Duodenal mucosa (tissue), 2 donors: ENCODE data around the gene C3orf20.
"Not testable (repeated sequence)": the region's sequence is repeated elsewhere in the genome, so short reads cannot be mapped to it uniquely, and the experiment has no call there.

Experiments used
- H3K27ac ChIP-seq: one replicate; pipeline ENCODE4 v1.7.0; 2013; ENCODE audit warnings: low read depth, low read length
- H3K27me3 ChIP-seq, 2 donors: one replicate each; pipeline ENCODE4 v1.7.0; 2013; ENCODE audit warnings: low read length in 2 of 2, control low read depth in 1 of 2; ENCODE audit not compliant: insufficient read depth in 2 of 2, control insufficient read depth in 1 of 2
- H3K36me3 ChIP-seq, 2 donors: one replicate each; pipeline ENCODE4 v1.7.0; 2013; ENCODE audit warnings: low read length in 2 of 2, control low read depth in 1 of 2; ENCODE audit not compliant: insufficient read depth in 2 of 2, control insufficient read depth in 1 of 2
- H3K4me1 ChIP-seq, 2 donors: one replicate each; pipeline ENCODE4 v1.7.0; 2013; ENCODE audit warnings: low read length in 2 of 2, control low read depth in 1 of 2; ENCODE audit not compliant: insufficient read depth in 2 of 2, control insufficient read depth in 1 of 2
- H3K4me3 ChIP-seq, 2 donors: one replicate each; pipeline ENCODE4 v1.7.0; 2013; ENCODE audit warnings: low read length in 2 of 2, low read depth in 1 of 2
- H3K9ac ChIP-seq, 2 donors: one replicate each; pipeline ENCODE4 v1.7.0; 2013; ENCODE audit warnings: low read length in 2 of 2, low read depth in 1 of 2
- H3K9me3 ChIP-seq, 2 donors: one replicate each; pipeline ENCODE4 v1.7.0; 2013; ENCODE audit warnings: low read length in 2 of 2, control low read depth in 1 of 2; ENCODE audit not compliant: control insufficient read depth in 1 of 2

Gene C3orf20

DNA sequence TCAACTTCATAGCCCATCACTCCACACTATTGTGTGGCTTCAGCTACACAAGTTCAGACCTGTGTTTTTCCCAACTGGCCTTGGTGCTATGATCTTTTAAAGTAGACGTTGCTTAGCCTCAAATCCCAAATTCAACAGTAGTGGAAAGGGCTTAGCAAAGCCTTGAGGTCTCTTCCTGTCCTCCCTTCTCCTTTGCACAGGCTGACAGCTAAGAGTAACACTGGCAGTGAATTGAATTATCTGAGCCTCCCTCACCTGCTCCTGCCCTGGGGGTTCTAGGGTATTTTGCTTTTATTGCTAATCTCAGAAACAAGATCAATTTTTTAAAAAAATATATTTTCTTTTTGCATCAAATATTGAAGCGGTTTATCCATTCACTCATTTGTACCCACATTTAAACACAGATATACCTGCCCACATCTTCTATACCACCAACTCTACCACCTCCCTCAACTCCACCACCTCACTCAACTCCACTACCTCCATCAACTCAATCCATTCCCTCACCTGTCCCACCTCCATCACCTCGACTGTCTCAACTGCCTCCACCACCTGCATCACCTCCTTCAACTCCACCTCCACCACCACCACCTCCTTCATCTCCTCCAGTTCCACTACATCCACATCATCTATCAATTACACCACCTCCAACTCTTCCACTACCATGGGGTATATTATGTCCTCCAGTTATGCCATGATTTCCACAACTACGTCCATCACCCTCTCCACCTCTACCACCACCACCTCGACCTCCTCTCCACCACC, 133.7 kb downstream of the C3orf20 start:
- no peak overlapping the region for H3K4me3 ChIP-seq
- H3K9ac ChIP-seq = no peak overlapping the region
- peaks cover 31 to 37% of the 10 kb centered on the region in 2 donors for H3K4me1 ChIP-seq
- H3K27me3 ChIP-seq = no peaks in the 10 kb centered on the region
- H3K36me3 ChIP-seq = no peaks in the 10 kb centered on the region
- H3K27ac ChIP-seq = no peak overlapping the region
- H3K9me3 ChIP-seq = no peaks in the 10 kb centered on the region

DNA sequence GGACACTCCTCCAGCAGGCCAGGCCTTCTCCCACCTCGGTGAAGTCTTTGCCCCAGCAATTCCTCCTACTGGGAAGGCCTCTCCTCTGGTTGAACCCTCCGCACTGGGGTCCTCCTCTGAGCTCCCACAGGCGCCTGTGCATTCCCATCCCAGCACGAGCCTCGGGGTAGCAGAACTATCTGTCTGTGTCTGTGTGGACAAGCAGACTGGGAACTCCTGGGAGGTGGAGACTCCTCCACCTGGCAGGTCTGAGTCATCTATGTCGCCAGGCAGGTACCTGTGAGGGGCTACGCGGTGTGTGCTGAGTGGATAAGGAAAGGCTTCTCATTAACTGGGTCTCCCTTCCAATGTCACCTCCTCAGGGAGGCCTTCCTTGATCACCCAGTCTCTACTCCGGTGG, 134.7 kb downstream of the C3orf20 start:
- Histone ChIP-seq H3K9ac (peak overlapping the region; percentile 12 to 76), H3K4me1 (peaks cover 28 to 38% of the 10 kb centered on the region in 2 donors), H3K4me3 (peak overlapping the region; percentile 50 to 57)
- H3K36me3 ChIP-seq, H3K9me3 ChIP-seq, H3K27ac ChIP-seq, H3K27me3 ChIP-seq: not testable (repeated sequence)

DNA sequence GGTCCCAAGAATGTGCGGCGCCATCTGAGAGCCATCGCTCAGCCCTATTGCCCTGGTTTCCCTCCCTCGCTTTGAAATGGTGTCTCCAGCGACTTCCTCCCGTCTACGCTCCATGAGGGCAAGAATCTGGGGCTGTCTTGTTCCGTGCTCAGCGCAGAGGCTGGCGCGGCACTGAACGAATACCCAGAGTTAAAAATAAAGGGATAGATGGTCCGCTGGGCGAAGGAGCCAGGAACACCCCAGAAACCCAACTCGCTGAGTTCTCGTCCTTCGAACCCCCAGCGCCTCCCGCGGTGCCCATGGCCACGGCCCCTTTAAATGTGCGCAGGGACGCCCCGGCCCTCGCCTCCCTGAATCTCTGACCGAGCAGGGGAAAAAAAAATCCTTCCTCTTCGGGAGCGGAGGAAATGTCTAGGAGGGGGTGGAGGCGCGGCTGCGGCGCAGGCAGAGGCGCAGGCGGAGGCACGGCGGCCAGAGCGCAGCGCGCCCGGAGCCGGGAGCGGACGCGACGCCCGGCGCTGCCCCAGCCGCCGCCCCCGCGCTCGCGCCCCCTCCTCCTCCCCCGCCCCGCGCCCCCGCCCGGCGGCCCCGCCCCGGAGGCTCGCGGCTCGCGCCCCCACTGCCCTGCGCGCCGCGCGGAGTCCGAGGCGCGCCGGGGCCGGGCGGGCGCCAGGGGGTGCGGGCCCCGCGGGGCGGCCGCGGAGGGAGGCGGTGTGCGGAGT, 135.3 kb downstream of the C3orf20 start:
- Histone ChIP-seq H3K9me3 (no peaks in the 10 kb centered on the region), H3K27me3 (no peaks in the 10 kb centered on the region), H3K27ac (peak overlapping the region; percentile 72), H3K4me1 (peaks cover 26 to 35% of the 10 kb centered on the region in 2 donors), H3K36me3 (no peaks in the 10 kb centered on the region), H3K4me3 (peak overlapping the region; percentile 57 to 75), H3K9ac (peak overlapping the region; percentile 58 to 76)

DNA sequence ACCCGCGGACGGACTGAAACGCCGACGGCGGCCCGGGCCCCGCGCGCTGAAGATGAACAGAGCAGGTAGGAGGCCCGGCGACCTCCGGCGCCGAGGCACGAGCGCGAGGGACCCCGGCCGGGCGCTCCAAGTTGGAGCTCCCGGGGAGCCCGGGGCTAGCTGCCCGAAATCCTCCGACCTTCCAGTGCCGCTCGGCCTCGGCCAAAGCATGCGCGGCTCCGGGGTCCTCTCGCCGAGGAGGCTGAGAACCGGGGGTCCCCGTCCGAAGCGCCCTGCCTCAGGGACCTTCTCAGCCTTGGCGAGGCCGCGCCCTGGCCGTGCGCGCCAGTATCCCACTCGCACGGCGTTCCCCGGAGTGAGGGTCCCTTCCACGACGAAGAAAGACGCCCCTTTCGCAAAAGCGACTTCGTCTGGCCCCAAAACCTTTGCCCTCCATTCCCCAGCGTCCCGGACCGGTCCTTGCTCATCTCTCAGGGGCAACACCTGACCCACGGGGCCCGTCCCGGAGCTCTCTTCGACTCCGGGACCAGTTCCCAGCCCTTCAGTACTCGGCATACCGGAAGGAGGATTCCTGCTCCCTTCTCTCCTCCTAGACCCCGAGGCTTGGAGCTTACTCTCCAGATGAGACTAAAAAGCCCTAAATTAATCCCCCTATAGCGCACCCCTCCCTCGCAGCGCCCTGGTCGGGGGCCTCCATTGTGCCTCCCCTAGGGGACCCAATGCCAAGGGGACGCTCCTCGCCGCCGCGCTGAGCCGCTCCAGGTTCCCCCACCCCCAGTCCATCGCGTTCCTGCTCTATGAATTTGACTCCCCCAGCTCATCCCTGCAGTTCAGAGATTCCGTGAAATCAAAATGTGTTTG, 136.1 kb downstream of the C3orf20 start:
- no peaks in the 10 kb centered on the region for H3K9me3 ChIP-seq
- no peaks in the 10 kb centered on the region for H3K36me3 ChIP-seq
- H3K4me1 ChIP-seq = peaks cover 18 to 31% of the 10 kb centered on the region in 2 donors
- peak overlapping the region; percentile 58 to 63 for H3K9ac ChIP-seq
- no peaks in the 10 kb centered on the region for H3K27me3 ChIP-seq
- H3K27ac ChIP-seq = peak overlapping the region; percentile 45
- peak overlapping the region; percentile 73 to 75 for H3K4me3 ChIP-seq

DNA sequence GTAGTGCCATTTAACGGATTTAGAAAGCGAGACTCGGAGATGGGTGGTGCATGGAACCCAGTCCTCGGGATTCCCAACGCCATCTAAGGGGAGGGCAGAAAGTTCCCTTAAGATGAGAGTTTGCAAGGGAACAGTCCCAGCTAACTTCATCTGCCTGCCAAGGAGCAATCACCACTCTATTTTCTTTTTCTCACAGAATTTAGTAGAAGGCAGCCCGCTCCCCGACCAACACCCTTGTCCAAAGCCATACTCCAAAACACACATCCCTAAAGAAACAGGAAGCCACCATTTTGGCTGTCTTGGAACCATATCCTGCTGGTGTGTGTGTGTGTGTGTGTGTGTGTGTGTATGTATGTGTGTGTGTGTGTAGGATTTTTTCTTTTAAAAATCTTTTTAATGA, 136.7 kb downstream of the C3orf20 start:
- Histone ChIP-seq H3K27me3 (no peaks in the 10 kb centered on the region), H3K9me3 (no peaks in the 10 kb centered on the region), H3K9ac (peak overlapping the region in 1 of 2 donors; percentile 63), H3K27ac (peak overlapping the region; percentile 45), H3K36me3 (no peaks in the 10 kb centered on the region), H3K4me1 (peaks cover 12 to 24% of the 10 kb centered on the region in 2 donors), H3K4me3 (peak overlapping the region; percentile 73 to 75)

DNA sequence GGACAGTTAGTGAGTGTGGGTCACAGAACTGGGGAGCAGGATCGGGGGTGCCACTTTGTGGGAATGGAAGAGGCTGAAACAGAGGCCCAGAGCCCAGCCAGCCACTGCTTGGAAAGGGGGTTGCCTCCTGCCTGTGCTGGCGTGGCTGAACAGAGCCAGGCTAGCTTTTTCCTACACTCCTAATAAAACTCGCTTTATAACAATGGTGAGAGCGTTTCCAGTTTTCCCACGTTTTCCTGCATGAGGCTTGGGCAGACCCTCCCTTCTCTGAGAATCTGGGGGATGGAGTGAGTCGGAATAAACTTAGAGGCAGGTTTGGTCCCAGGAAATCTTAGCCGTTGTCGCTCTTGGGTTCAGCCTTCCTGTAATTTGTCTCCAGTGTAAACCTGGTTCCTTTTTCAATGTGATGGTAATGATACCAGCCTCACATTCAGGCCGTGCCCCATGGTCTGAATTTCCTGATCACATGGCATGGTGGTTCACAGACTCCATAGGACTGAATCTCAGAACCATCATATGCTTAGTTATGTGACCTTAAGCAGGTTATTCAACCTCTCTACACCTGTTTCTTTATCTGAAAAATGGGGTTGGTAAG, 137.4 kb downstream of the C3orf20 start:
- Histone ChIP-seq H3K27ac (no peak overlapping the region), H3K27me3 (no peaks in the 10 kb centered on the region), H3K9me3 (no peaks in the 10 kb centered on the region), H3K4me1 (peaks cover 10 to 24% of the 10 kb centered on the region in 2 donors), H3K4me3 (peak overlapping the region; percentile 18 to 73), H3K36me3 (no peaks in the 10 kb centered on the region), H3K9ac (no peak overlapping the region)

DNA sequence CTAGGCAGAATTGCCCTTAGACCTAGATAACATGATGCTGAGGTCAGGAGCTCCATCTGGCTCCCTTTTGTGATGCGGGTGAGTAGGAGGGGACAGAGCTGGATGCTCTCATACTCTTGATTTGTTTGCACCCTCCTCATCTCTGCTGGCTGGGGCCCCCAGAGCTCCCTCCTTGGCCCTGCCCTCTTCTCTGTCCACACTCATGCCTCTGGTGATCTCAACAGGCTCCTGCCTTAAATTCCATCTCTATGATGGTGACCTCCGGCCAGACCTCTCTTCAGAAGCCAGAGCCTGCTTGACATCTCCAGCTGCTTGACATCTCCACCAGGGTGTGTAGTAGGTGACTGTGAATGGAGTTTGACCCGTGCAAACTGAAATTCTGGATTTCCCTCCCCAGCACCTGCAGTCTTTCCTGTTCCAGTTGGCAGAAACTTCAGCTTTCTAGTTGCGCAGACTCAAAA, 139.5 kb downstream of the C3orf20 start:
- H3K9ac ChIP-seq = no peak overlapping the region
- H3K4me1 ChIP-seq = peaks cover 10 to 24% of the 10 kb centered on the region in 2 donors
- H3K36me3 ChIP-seq = peaks cover 0 to 4% of the 10 kb centered on the region in 2 donors
- H3K27me3 ChIP-seq = no peaks in the 10 kb centered on the region
- H3K27ac ChIP-seq = no peak overlapping the region
- H3K9me3 ChIP-seq = no peaks in the 10 kb centered on the region
- H3K4me3 ChIP-seq = no peak overlapping the region

DNA sequence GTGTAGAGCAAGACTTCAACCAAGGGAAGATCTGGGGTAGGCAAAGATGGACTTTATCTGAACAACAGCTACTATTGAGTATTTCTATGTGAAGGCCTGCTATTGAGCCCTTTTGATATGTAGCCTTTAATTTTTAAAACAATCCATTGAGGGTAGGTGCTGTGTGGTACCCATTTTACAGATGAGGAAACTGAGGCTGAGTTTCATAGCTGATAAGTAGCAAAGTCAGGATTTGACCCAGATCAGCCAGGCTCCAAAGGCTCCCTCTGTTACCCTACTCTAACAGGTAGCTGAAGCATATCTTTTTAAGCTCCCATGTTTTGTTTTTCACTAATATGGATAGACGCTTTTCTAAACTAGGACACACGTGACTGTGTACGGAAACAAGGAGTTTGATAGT, 141.4 kb downstream of the C3orf20 start:
- Histone ChIP-seq H3K9ac (no peak overlapping the region), H3K27me3 (no peaks in the 10 kb centered on the region), H3K27ac (no peak overlapping the region), H3K4me1 (peaks cover 10 to 19% of the 10 kb centered on the region in 2 donors), H3K4me3 (no peak overlapping the region), H3K36me3 (peaks cover 5% of the 10 kb centered on the region in 2 donors), H3K9me3 (no peaks in the 10 kb centered on the region)

DNA sequence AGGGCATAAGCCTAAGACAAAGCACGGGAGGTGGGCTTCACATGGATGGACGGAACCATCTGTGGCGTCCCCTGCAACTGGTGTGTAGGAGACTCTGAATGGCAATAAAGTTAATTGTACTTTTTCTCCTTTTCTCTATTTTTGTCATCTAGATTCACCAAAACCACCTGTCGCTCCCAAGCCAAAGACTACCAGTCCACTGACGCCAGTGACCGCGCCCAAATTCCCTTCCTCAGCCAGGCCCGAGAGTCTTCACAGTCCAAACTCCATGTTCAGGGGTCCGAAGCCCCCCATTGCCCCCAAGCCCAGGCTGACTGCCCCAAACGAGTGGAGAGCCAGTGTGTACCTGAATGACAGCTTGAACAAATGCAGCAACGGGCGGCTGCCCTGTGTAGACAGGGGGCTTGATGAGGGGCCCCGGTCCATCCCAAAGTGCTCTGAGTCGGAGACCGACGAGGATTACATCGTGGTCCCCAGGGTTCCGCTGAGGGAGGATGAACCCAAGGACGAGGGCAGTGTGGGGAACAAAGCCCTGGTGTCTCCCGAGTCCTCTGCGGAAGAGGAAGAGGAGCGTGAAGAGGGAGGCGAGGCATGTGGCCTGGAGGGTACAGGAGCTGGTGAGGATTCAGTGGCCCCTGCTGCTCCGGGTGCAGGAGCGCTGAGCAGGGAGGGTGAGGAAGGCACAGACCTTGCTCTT, 144.0 kb downstream of the C3orf20 start, which contains the start of gene FGD5:
Gene FGD5 (plus strand): TSS at position 159 of the 697 bp plus-strand sequence. CDS start 110 bp downstream, at position 269.
- Histone ChIP-seq H3K27me3 (no peaks in the 10 kb centered on the region), H3K36me3 (peaks cover 5 to 7% of the 10 kb centered on the region in 2 donors), H3K27ac (no peak within 1 kb of the TSS), H3K4me1 (peaks cover 13 to 14% of the 10 kb centered on the region in 2 donors), H3K9ac (no peak within 1 kb of the TSS), H3K4me3 (no peak within 1 kb of the TSS), H3K9me3 (no peaks in the 10 kb centered on the region)
